Thyroid gland (tissue), 4 donors: ENCODE data around the gene TDRD9.

ENCODE experiments used
- CTCF ChIP-seq, 6 experiments: fragments of 200-600 bp in 3 of 6; fragments of 450-650 bp in 3 of 6; sonication (generic) in 3 of 6; IDR thresholded peaks; one replicate each; pipeline ENCODE4 v1.5.1; 2016 to 2019; ENCODE audit warnings: antibody characterized with exemption in 6 of 6, mild to moderate bottlenecking in 2 of 6, inconsistent platforms in 1 of 6, moderate library complexity in 1 of 6
- POLR2A ChIP-seq, 2 donors: fragments of 450-650 bp; IDR thresholded peaks; one replicate each; pipeline ENCODE4 v1.6.1; 2017; ENCODE audit warnings: antibody characterized with exemption in 2 of 2, mild to moderate bottlenecking in 2 of 2, moderate library complexity in 1 of 2

DNA sequence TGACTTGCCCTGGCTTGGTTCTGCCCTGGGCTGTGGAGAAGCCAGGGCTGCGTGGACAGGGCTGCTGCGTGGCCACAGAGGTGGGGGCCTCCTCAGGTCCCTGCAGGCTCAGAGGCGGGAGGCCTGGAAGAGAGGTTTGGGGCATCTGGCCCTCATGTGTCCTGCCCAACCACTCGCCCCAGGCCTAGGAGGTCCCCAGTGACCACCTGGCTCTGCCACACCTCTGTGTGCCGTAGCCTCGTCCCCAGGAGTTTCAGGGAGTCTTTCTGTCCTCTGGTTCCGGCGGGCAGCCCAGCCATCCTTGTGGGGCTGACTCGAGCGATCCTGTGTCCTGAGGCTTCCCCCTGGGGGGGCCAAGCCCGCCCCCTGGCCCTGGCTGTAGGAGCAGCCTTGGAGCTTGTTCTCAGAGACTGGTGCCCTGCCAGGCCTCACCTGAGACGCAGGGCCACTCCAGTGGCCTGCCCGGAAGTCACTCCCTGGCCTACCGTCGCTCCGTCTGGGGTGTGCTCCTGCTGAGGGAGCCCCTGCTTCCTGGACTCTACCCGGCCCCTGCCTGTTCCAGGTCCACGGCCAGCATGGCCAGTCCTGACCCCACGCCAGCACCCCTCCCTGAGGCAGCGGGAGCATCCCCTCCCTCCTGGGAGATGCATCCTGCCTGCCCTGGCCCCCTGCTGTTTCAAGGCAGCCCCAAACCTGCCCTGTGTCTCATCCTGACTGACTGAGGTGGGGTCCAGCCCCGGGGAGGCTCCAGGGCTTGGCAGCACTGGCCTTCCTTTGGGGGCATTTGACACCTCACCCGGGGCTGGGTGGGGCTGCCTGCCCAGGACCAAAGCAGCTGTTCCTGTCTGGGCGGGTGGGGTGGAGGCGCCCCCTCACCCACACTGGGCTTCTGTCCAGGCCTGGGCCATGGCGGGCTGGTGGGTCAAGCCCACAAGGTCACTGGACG lies 171.1 kb downstream of the TDRD9 start:
- TF ChIP-seq CTCF (IDR thresholded peaks at IDR 0.05) (no peak), POLR2A (IDR thresholded peaks at IDR 0.05) (no peak)
